ENCODE data around the gene BCO2. TPM values are rescaled to one million over a fixed set of nuclear protein-coding genes. Genes with fewer than 3 reads are reported as not detected.

The BCO2 gene
- total RNA-seq, 3 donors from 2014 or later, result 3.7 to 9.8 (median 7.1) TPM

DNA sequence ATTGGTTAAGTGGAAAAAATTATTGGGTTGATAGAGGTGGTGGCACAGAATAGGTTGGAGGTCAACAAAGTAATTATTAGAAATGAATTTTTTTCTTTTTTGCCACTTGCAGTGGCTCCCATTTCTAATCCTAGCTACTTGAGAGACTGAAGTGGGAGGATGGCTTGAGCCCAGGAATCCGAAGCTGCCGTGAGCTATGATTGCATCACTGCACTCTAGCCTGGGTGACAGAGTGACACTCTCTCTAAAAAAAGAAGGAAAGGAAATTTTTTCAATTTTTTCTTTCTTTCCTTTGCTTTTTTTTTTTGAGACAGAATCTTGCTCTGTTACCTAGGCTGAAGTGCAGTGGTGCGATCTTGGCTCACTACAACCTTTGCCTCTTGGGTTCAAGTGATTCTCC lies 2.2 kb upstream of the BCO2 start:
- Histone ChIP-seq H3K36me3 (ENCODE audit: low read depth) (no peaks in the 10 kb centered on the region), H3K9me3 (no peaks in the 10 kb centered on the region), H3K4me1 (ENCODE audit: low read depth) (peaks cover 3% of the 10 kb centered on the region), H3K4me3 (no peak overlapping the region)
- intact Hi-C loops (cut with DNase I, micrococcal nuclease), result loop anchor here (10.0 kb wide), 1 partner anchor 58 kb away; no protein-coding TSS in a partner anchor
- no peak for DNase-seq
- no peak for ATAC-seq
- TF ChIP-seq, protein P1, sequence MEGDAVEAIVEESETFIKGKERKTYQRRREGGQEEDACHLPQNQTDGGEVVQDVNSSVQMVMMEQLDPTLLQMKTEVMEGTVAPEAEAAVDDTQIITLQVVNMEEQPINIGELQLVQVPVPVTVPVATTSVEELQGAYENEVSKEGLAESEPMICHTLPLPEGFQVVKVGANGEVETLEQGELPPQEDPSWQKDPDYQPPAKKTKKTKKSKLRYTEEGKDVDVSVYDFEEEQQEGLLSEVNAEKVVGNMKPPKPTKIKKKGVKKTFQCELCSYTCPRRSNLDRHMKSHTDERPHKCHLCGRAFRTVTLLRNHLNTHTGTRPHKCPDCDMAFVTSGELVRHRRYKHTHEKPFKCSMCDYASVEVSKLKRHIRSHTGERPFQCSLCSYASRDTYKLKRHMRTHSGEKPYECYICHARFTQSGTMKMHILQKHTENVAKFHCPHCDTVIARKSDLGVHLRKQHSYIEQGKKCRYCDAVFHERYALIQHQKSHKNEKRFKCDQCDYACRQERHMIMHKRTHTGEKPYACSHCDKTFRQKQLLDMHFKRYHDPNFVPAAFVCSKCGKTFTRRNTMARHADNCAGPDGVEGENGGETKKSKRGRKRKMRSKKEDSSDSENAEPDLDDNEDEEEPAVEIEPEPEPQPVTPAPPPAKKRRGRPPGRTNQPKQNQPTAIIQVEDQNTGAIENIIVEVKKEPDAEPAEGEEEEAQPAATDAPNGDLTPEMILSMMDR (IDR thresholded peaks at IDR 0.05), result no peak

DNA sequence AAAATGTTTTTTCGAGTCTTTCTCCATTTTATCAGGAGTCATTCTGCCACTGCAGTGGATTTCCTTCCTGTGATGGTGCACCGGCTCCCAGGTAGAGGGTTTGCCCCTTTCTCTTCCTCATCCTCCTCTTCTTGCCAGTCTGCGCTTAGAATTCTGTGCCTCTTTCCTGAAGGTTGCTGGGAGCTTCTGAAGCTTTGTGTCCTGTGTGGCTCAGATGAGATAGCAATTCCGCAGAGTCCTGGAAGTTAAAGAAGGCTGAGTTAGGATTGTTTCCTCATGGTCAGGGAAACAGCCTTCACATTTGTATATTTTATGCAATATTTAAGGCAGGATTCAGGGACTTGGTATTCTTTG lies 264 bp downstream of the BCO2 start:
- intact Hi-C loops (cut with DNase I, micrococcal nuclease), result loop anchor here (10.0 kb wide), 1 partner anchor 61 kb away; no protein-coding TSS in a partner anchor
- no peaks in the 10 kb centered on the region for H3K36me3 ChIP-seq (ENCODE audit: low read depth)
- H3K4me1 ChIP-seq (ENCODE audit: low read depth), result peaks cover 3% of the 10 kb centered on the region
- DNase-seq (no peak), ATAC-seq (peak; percentile 38)
- H3K4me3 ChIP-seq, result no peak overlapping the region
- TF ChIP-seq, protein P1 (IDR thresholded peaks at IDR 0.05), result no peak
- no peaks in the 10 kb centered on the region for H3K9me3 ChIP-seq

DNA sequence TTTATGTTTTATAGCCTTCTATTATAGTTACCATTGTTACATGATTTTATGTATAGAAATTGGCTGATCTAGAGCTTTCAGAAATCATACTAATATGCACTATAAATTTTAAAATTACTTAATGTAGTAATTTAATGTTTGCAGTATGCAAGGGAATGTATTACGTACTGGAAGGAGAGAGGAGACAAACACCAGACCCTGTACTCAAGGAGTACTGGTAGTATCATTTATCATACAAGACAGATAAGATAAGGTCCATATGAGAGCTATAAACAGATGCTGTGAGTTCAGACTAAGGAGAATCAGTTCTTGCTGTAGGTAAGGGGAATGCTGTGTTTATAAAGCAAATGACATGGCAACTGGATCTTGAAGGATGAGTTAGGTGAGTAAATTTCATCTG lies 765 bp downstream of the BCO2 start:
- TF ChIP-seq, protein P1 (IDR thresholded peaks at IDR 0.05), result no peak
- ATAC-seq, result no peak
- Histone ChIP-seq H3K4me3 (no peak overlapping the region), H3K4me1 (ENCODE audit: low read depth) (peaks cover 3% of the 10 kb centered on the region), H3K36me3 (ENCODE audit: low read depth) (no peaks in the 10 kb centered on the region), H3K9me3 (no peaks in the 10 kb centered on the region)
- no peak for DNase-seq
- intact Hi-C loops (cut with DNase I, micrococcal nuclease), result loop anchor here (10.0 kb wide), 1 partner anchor 61 kb away; no protein-coding TSS in a partner anchor

DNA sequence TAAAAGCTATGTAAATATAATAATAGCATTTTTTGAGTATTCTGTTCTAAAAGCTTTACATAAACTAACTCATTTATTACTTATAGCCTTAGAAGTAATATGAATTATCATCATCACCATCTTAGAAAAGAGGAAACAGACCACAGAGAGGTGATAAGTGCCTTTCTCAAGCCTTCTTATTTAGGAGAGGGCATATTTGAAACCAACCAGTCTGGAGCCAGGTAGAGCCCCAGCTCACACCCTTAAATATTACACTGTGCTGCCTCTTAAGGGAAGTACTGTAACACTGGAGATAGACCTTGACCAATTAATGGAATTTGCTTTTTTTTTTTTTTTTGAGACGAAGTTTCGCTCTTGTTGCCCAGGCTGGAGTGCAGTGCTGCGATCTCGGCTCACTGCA lies 2.3 kb downstream of the BCO2 start:
- no peaks in the 10 kb centered on the region for H3K36me3 ChIP-seq (ENCODE audit: low read depth)
- no peak for DNase-seq
- H3K4me3 ChIP-seq, result no peak overlapping the region
- no peak for ATAC-seq
- TF ChIP-seq, protein P1 (IDR thresholded peaks at IDR 0.05), result no peak
- intact Hi-C loops (cut with DNase I, micrococcal nuclease), result loop anchor here (10.0 kb wide), 1 partner anchor 63 kb away; no protein-coding TSS in a partner anchor
- no peaks in the 10 kb centered on the region for H3K9me3 ChIP-seq
- H3K4me1 ChIP-seq (ENCODE audit: low read depth), result peaks cover 3% of the 10 kb centered on the region

DNA sequence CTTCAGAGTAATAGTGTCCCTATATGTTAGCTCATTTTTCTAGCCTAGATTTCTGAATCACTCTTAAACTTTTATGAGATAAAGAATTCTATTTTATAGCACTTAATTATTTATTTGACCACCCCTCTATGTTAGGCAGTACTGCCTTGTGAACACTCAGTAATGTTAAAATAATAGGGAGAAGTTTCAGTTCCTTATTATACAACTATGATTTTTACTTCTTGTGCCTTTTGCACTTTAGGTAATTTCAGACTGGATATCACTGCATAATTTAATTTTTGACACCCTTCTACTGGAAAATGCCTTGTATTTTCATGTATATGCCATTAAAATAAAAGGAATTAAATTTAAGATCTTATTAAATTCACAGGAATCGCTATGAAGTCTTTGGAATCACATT lies 3.1 kb downstream of the BCO2 start:
- Histone ChIP-seq H3K36me3 (ENCODE audit: low read depth) (no peaks in the 10 kb centered on the region), H3K4me1 (ENCODE audit: low read depth) (peaks cover 3% of the 10 kb centered on the region), H3K4me3 (no peak overlapping the region), H3K9me3 (no peaks in the 10 kb centered on the region)
- TF ChIP-seq, protein P1 (IDR thresholded peaks at IDR 0.05), result no peak
- ATAC-seq (no peak), DNase-seq (no peak)
- intact Hi-C loops (cut with DNase I, micrococcal nuclease), result loop anchor here (10.0 kb wide), 1 partner anchor 64 kb away; no protein-coding TSS in a partner anchor

DNA sequence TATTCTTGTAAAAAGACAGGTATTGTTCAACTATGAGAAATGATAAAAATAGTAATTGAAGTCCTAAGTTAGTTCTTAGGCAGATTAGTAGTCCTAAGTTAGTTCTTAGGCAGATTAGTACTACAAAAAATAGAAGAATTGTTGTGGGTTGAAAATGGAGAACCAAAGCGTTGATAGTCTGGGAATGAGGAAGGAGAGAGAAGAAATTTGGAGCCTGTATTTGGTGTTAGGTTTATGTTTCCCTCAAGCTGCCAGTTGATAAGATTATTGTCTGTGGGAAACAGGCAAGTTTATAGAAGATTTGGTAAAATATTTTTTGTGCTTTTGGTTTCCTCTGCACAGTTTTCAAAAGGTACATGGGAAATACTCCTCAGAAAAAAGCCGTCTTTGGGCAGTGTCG lies 3.6 kb downstream of the BCO2 start:
- intact Hi-C loops (cut with DNase I, micrococcal nuclease), result loop anchor here (10.0 kb wide), 1 partner anchor 64 kb away; no protein-coding TSS in a partner anchor
- peaks cover 3% of the 10 kb centered on the region for H3K4me1 ChIP-seq (ENCODE audit: low read depth)
- no peak for ATAC-seq

More for the DNA sequence above, 3.6 kb downstream of the BCO2 start:
- H3K4me3 ChIP-seq, result no peak overlapping the region
- no peaks in the 10 kb centered on the region for H3K36me3 ChIP-seq (ENCODE audit: low read depth)
- H3K9me3 ChIP-seq, result no peaks in the 10 kb centered on the region
- TF ChIP-seq, protein P1 (IDR thresholded peaks at IDR 0.05), result no peak
- no peak for DNase-seq

Data from mucosa of descending colon (tissue), 3 donors.